Cardiac muscle cell (in vitro differentiated cells and primary cell): ENCODE measurements around the gene SIL1. TPM values are rescaled to one million over a fixed set of nuclear protein-coding genes. Genes with fewer than 3 reads are reported as not detected.
A peak's percentile ranks its signal among the peaks of the same experiment; 100 is the strongest.

Source experiments
- DNase-seq, 2 donors: peaks; one replicate each; pipeline versions ENCODE4 v3.0.0 to v3.0.0-alpha.2; 2010 to 2017; ENCODE audit warnings: low read depth in 1 of 2, low spot score in 1 of 2
- H3K27ac ChIP-seq: fragments of 200-600 bp; sonication (generic); 2 replicates; pipeline ENCODE4 v1.5.1; 2016
- H3K27me3 ChIP-seq: fragments of 200-600 bp; sonication (generic); 2 replicates; pipeline ENCODE4 v1.6.0; 2016; ENCODE audit warnings: control low read depth
- H3K36me3 ChIP-seq: fragments of 200-600 bp; sonication (generic); 2 replicates; pipeline ENCODE4 v1.5.1; 2016; ENCODE audit warnings: control low read depth
- H3K4me1 ChIP-seq: fragments of 200-600 bp; sonication (generic); 2 replicates; pipeline ENCODE4 v1.8.1; 2017; ENCODE audit warnings: low read depth, mild to moderate bottlenecking, mixed run types
- H3K4me3 ChIP-seq: fragments of 200-600 bp; sonication (generic); 2 replicates; pipeline ENCODE4 v1.5.1; 2016; ENCODE audit warnings: mild to moderate bottlenecking
- H3K9me3 ChIP-seq: fragments of 200-600 bp; sonication (generic); 2 replicates; pipeline ENCODE4 v1.5.1; 2017; ENCODE audit warnings: low read depth, mild to moderate bottlenecking, control low read depth
- polyA plus RNA-seq: library from polyadenylated mRNA; unstranded; fragments of >200 nt; fragmentation: Nextera tagmentation; extraction: Ambion mirVana; gene quantifications from 2 replicates; pipeline ENCODE4 v1.2.1, GENCODE V29; 2016
- total RNA-seq: library from RNA; depleted of rRNA; stranded (reverse); fragments of >200 nt; gene quantifications from 2 replicates; pipeline ENCODE4 v1.2.3, GENCODE V29; 2016
- TF ChIP-seq, protein P1 (sequence below): IDR thresholded peaks from 2 replicates; pipeline ENCODE4 v1.5.1; 2012; ENCODE audit warnings: low read depth, mild to moderate bottlenecking, low read length

Gene SIL1
- total and polyA plus RNA-seq, 2 experiments from 2014 or later: 40.5 to 49.8 TPM

DNA sequence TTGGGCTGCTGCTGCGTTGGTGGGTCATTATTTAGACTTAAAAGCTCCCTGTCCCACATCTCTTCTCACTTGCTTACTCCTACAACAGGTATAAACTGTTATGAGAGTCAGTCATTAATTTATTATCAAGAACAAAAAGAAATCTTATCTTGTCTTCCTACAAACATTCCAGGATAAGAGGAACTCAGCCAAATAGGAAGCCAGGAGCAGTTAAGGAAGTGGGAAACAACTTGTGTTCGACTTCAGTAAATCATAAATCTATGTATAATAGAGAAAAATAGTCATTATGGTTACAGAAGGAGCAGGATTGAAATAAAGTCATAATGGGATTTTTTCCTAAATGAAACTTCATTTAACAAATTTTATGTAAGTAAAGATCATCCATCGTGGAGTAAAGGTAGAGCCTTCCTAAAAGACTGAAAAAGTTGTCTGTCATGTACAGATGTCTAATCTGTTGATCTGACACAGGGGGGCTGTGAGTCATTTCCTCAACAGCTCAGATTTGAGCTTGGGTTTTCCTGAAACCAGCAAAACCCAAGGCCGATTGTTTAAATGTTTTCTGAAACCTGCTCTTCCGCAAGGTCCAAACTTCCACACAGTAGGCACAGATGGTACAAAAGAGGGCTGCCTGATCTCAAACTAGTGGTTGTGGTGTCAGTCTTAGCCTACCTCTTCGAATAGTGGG is 297.7 kb downstream of the SIL1 start:
- DNase-seq: peak in 1 of 2 donors; percentile 42
- Histone ChIP-seq H3K4me3 (no peak overlapping the region), H3K27ac (no peak overlapping the region), H3K36me3 (peaks cover 18% of the 10 kb centered on the region), H3K27me3 (no peaks in the 10 kb centered on the region), H3K9me3 (no peaks in the 10 kb centered on the region), H3K4me1 (no peaks in the 10 kb centered on the region)
- TF ChIP-seq, protein P1, sequence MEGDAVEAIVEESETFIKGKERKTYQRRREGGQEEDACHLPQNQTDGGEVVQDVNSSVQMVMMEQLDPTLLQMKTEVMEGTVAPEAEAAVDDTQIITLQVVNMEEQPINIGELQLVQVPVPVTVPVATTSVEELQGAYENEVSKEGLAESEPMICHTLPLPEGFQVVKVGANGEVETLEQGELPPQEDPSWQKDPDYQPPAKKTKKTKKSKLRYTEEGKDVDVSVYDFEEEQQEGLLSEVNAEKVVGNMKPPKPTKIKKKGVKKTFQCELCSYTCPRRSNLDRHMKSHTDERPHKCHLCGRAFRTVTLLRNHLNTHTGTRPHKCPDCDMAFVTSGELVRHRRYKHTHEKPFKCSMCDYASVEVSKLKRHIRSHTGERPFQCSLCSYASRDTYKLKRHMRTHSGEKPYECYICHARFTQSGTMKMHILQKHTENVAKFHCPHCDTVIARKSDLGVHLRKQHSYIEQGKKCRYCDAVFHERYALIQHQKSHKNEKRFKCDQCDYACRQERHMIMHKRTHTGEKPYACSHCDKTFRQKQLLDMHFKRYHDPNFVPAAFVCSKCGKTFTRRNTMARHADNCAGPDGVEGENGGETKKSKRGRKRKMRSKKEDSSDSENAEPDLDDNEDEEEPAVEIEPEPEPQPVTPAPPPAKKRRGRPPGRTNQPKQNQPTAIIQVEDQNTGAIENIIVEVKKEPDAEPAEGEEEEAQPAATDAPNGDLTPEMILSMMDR: no peak

DNA sequence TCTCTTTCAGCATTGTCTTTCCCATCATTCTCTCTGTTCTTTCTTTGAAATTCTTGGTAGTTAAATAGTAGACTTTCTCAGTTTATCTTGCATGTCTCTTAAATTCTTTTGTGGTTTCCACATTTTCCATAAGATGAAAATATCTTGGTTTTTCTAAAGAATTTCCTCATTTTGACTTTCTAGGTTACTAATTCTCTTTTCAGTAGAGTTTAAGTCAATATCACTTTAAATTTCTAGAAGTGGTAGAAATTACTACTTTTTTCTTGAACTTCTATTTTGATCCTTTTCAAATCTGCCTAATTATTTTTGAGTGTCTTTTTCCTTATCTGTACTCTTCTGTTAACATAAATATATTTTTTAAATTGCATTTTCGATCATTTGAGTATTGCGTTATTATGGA is 299.4 kb downstream of the SIL1 start:
- TF ChIP-seq, protein P1: no peak
- H3K36me3 ChIP-seq: peaks cover 9% of the 10 kb centered on the region
- no peaks in the 10 kb centered on the region for H3K4me1 ChIP-seq
- H3K27ac ChIP-seq: no peak overlapping the region
- H3K9me3 ChIP-seq: no peaks in the 10 kb centered on the region
- DNase-seq: no peak
- H3K27me3 ChIP-seq: no peaks in the 10 kb centered on the region
- H3K4me3 ChIP-seq: no peak overlapping the region

DNA sequence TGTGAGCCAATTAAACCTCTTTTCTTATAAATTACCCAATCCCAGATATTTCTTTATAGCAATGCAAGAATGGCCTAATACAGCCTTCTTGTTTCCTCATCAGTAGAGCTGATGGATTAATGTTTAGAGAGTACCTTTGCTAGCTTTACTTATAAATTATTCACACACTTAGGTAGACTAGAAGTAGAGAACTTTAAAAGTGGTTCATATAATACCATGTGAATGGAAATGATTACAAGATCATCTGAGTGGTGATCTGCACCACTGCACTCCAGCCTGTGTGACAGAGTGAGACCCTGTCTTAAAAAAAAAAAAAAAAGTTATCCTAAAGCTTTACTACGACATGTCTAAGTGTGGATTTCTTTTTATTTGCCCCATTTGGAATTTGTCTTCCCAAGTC is 299.9 kb downstream of the SIL1 start:
- peaks cover 9% of the 10 kb centered on the region for H3K36me3 ChIP-seq
- H3K27me3 ChIP-seq: no peaks in the 10 kb centered on the region
- no peaks in the 10 kb centered on the region for H3K9me3 ChIP-seq
- TF ChIP-seq, protein P1: no peak
- no peak overlapping the region for H3K27ac ChIP-seq
- no peak overlapping the region for H3K4me3 ChIP-seq
- no peak for DNase-seq
- no peaks in the 10 kb centered on the region for H3K4me1 ChIP-seq

Other genes starting within 250 kb of the SIL1 start
- gene MATR3, start 95.4 kb upstream of the SIL1 start, total RNA-seq: 237 and 293 TPM in 2 replicates
- gene MATR3, start 95.4 kb upstream of the SIL1 start, polyA plus RNA-seq: 344 and 399 TPM in 2 replicates
- 88.3 and 93.1 TPM in 2 replicates for gene PAIP2, start 143.5 kb upstream of the SIL1 start, total RNA-seq
- gene PAIP2, start 143.5 kb upstream of the SIL1 start, polyA plus RNA-seq: 220 and 243 TPM in 2 replicates
- 0.81 TPM in 1 of 2 replicates, not detected in the other for gene SLC23A1, start 184.9 kb upstream of the SIL1 start, total RNA-seq
- gene SLC23A1, start 184.9 kb upstream of the SIL1 start, polyA plus RNA-seq: 0.06 and 0.37 TPM in 2 replicates
- 2.3 and 5.3 TPM in 2 replicates for gene MZB1, start 191.5 kb upstream of the SIL1 start, total RNA-seq
- 1.3 and 4.0 TPM in 2 replicates for gene MZB1, start 191.5 kb upstream of the SIL1 start, polyA plus RNA-seq
- gene PROB1, start 196.7 kb upstream of the SIL1 start, total RNA-seq: 22.2 and 42.5 TPM in 2 replicates
- gene PROB1, start 196.7 kb upstream of the SIL1 start, polyA plus RNA-seq: 15.2 and 20.5 TPM in 2 replicates
- 14.2 and 45.3 TPM in 2 replicates for gene SPATA24, start 205.7 kb upstream of the SIL1 start, total RNA-seq
- gene SPATA24, start 205.7 kb upstream of the SIL1 start, polyA plus RNA-seq: 12.8 and 29.0 TPM in 2 replicates
- gene DNAJC18, start 241.2 kb upstream of the SIL1 start, total RNA-seq: 10.0 and 10.1 TPM in 2 replicates
- 17.4 and 37.2 TPM in 2 replicates for gene DNAJC18, start 241.2 kb upstream of the SIL1 start, polyA plus RNA-seq